HG03064 (cell line): ENCODE measurements around the gene MTMR3.

ENCODE experiments used
- ATAC-seq: cut with Tn5 transposase; IDR thresholded peaks from one replicate; pipeline ENCODE4 v1.9.1; 2021; ENCODE audit warnings: low read depth; ENCODE audit not compliant: unreplicated experiment

The MTMR3 gene

GRCh38 chr22:30078320-30079311, 195.6 kb downstream of the MTMR3 start:
- ATAC-seq: no peak

- ATAC-seq: no peak
Observed at GRCh38 chr22:30079952-30080533, 197.1 kb downstream of the MTMR3 start, which contains the start of gene HORMAD2. Gene HORMAD2 (plus strand): TSS chr22:30080464. CDS start chr22:30093953, 13,489 bp downstream.
